HepG2 (cell line): Measurements from ENCODE around the gene SLC38A3.

ENCODE experiments used
- NFIB ChIP-seq: sonication (generic); formaldehyde crosslinking; IDR thresholded peaks from 2 replicates; pipeline ENCODE4 v1.9.0; 2021; ENCODE audit warnings: missing genetic modification reagents, mild to moderate bottlenecking, borderline replicate concordance
- ZNF589 ChIP-seq: sonication (generic); formaldehyde crosslinking; conservative IDR thresholded peaks from 2 replicates; pipeline ENCODE4 v1.8.0; 2022; ENCODE audit warnings: mild to moderate bottlenecking, moderate library complexity, missing genetic modification reagents
- ZZZ3 ChIP-seq: sonication (generic); formaldehyde crosslinking; IDR thresholded peaks from 2 replicates; pipeline ENCODE4 v1.4.0; 2020; ENCODE audit warnings: missing genetic modification reagents, mild to moderate bottlenecking, borderline replicate concordance

DNA sequence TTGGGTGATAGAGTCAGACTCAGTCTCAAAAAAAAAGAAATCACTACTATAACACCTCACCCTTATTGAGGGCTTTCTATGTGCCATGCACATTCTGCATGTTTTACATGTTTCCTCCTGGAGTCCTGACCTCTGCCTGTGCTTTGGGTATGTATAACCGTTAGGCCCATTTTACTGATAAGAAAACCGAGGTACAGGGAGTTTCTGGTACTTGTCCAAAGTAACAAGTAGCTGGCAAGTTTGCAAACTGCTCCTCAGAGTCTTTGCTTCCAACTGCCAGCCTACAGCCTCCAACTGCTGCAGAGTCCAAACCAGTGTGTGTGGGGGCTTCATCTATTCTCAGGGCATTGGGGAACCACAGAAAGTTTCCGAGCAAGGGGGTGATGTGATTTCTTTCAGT is 27.2 kb downstream of the SLC38A3 start:
- TF ChIP-seq ZZZ3 (CRISPR knock-in tag) (no peak), ZNF589 (no peak), NFIB (CRISPR knock-in tag) (no peak)
